ENCODE measurements around the gene CCDC142.

Gene CCDC142

GRCh38 chr2:74458132-74458937, 24.5 kb downstream of the CCDC142 start, which contains the start of gene WBP1:
Gene WBP1 (plus strand): TSS chr2:74458438. CDS start chr2:74458603, 165 bp downstream.
- DNase-seq (ENCODE audit: insufficient read length, low spot score) (peak; percentile 84), FAIRE-seq (peak; percentile 35)
- no peak for TF ChIP-seq CTCF (IDR thresholded peaks at IDR 0.05; ENCODE audit: insufficient read depth, missing control alignments)

DNA sequence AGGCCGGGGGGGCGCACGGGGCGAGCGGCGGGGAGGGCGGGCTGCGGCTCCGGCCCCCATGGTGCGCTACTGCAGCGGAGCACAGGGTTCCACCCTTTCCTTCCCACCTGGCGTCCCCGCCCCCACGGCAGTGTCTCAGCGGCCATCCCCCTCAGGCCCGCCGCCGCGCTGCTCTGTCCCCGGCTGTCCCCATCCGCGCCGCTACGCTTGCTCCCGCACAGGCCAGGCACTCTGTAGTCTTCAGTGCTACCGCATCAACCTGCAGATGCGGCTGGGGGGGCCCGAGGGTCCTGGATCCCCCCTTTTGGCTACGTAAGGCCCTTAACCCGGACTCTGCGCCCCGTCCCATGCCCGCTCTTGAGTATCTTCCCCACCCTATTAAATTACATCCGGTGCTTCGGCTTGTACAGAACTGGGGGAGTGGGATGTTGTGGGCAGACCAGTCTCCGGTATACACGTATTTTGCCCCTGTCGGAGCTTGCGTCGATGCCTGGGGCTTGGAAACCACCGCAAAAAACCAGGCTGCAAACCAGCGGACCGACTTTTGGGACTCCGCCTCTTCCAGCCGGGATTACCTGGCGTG, 25.2 kb downstream of the CCDC142 start:
- no peak for TF ChIP-seq CTCF (IDR thresholded peaks at IDR 0.05; ENCODE audit: insufficient read depth, missing control alignments)
- FAIRE-seq: no peak
- DNase-seq (ENCODE audit: insufficient read length, low spot score): no peak

GRCh38 chr2:74457129-74457548, 25.7 kb downstream of the CCDC142 start:
- FAIRE-seq (no peak), DNase-seq (ENCODE audit: insufficient read length, low spot score) (no peak)
- no peak for TF ChIP-seq CTCF (IDR thresholded peaks at IDR 0.05; ENCODE audit: insufficient read depth, missing control alignments)

DNA sequence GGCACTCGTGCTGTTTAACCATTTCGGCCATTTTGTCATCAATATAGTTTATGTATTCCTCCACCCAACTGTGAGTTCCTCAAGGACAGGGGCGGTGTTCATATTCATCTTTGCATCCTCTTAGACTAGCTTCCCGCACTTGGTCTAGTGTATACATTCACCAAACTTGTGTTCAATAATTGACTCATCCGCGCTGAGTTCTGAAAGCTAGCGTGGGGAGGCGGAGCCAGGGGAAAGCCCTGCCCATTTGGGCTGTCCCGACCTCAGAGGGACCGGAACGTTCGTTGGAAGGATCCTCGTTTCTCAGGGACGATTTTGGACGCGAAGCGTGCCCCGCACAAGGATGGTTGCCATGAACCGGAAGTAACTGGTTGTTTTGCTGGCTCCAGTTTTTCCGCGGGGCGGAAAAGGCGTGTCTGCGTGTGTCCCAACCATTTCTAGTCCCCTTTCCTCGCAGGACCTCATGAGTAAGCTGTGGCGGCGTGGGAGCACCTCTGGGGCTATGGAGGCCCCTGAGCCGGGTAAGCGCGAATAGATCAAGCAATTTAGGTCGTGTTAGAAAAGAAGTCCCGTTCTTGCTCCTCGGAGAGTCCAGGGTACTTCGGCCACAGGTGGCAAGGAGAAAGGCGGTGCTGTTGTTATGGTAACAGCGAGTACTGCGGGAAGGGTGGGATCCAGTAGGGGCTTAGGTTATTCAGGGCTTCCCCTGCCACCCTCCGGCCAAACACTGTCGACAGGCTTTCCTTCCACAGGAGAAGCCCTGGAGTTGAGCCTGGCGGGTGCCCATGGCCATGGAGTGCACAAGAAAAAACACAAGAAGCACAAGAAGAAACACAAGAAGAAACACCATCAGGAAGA, 27.9 kb downstream of the CCDC142 start, which contains the start of gene INO80B:
Gene INO80B, plus strand, starts transcription at position 434 of the 858 bp plus-strand sequence. Its CDS starts 30 bp downstream, at position 464.
- FAIRE-seq (peak; percentile 64), DNase-seq (ENCODE audit: insufficient read length, low spot score) (no peak)
- TF ChIP-seq CTCF (IDR thresholded peaks at IDR 0.05; ENCODE audit: insufficient read depth, missing control alignments): no peak

- FAIRE-seq: no peak
- DNase-seq (ENCODE audit: insufficient read length, low spot score): no peak
- TF ChIP-seq CTCF (IDR thresholded peaks at IDR 0.05; ENCODE audit: insufficient read depth, missing control alignments): no peak
Measured at GRCh38 chr2:74450570-74451190, 32.1 kb downstream of the CCDC142 start.

DNA sequence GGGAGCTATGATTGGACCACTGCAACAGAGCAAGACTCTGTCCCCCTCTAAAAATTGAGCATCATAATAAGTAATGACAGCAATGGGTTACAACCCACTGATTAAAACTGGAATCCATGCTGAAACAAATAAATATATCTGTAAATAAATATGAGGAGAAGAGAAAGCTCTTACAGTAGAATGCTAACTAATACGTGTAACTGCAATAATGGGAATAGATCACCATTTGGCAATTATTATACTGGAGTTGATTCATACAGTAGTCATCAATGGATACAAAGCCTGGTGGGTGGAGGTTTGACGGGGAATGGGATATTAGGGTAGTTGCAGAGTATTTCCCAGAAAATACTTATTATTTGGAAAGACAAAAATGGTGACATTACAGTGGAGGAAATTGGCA, 34.0 kb downstream of the CCDC142 start:
- FAIRE-seq: no peak
- no peak for TF ChIP-seq CTCF (IDR thresholded peaks at IDR 0.05; ENCODE audit: insufficient read depth, missing control alignments)
- DNase-seq (ENCODE audit: insufficient read length, low spot score): no peak
